Measurements from ENCODE around the gene USP46.

Gene USP46

DNA sequence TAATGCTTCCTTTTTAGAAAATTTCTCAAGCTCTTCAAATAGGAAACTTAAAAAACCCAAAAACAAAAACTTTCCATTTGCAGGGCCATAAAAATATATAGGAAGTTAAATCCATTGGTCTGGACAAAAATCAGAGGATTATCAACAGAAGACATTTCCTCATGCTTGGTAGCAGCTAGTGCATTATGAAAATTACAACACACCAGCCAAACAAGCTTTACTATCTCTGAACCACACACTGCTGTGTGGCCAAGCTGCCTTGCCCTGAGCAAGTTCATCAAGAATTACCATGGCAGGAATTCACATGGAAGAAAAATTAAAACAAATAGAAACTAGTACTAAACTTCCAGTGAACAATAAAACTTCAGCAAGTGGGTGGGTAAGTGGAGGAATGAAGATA lies 3.6 kb downstream of the USP46 start:
- no peak for DNase-seq

GRCh38 chr4:52651996-52652672 lies 7.0 kb downstream of the USP46 start:
- no peak for DNase-seq

DNA sequence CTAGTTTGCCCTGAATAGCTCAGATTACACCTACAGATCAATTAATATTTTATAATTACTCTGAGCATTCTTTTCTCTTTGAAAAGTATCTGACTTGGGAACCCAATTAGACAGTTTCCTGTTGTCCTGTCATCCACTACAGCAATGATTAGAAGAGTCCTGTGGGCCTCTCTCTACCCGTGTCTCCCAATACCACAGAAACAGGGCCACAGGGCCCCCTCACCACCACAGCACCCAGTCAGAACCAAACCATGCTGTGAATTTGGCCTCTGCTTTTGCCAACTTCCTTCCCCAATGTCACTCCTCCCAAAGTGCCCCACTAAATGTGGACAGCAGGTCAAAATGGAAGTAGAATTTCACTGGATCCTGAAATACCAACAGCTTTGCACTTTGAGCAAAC lies 10.3 kb downstream of the USP46 start:
- DNase-seq, result no peak

GRCh38 chr4:52646741-52647140 lies 12.4 kb downstream of the USP46 start:
- no peak for DNase-seq

DNA sequence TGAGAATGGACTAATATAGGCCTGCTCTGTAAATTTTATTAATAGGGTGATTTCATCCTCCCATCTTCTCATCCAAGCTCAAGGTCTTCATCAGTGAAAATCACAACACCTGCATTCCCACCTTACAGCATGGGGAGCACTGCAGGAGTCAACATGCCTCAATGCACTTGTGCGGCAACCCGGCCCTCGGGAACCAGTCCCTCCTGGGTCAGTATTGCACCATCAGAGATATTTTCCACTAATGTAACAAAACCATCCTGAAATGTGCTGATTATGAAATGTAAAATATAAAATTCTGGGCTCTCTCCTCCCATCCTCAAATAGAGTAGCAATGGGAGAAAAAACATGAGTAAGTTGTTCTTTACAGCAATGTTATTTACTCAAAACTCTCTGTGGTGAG lies 13.0 kb downstream of the USP46 start:
- DNase-seq, result no peak

GRCh38 chr4:52645300-52645699 lies 13.8 kb downstream of the USP46 start:
- no peak for DNase-seq

DNA sequence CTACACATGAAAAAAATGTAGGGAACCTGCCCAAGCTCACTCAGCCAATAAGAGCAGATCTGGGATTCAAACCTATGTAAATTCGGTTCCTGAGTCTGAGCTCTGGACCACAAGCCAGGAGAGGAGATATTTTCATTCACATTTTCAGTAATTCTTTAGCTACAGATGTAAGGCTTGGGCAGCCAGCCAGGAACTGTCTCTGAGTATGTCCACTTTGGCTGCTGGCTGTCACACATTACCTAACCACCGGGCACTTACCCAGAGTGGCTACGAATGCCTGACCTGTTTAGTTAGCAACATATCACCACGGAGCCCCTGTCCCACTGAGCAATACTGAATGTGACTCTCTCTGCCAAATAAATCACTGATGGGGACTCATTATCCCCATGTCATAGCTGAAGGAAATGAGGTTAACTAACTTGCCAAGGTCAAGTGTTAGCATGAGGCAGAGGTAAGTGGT lies 15.3 kb downstream of the USP46 start:
- DNase-seq, result peak; percentile 74

DNA sequence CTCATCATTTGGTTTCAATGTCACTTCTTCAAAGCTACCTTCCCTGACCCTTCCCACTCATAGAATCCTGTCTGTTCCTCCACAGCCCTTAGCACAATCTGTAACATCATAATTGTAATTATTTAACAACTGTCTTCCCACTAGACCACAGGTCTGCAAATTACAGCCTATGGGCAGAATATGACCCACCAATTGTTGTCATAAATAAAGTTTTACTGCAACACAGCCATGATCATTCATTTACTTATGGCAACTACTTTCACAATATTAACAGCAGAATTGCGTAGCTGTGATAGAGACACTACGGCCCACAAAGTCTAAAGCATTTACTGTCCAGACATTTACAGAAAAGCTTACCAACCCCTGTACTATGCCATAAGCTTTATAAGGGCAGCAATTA lies 15.9 kb downstream of the USP46 start:
- DNase-seq, result no peak

GRCh38 chr4:52641854-52642563 lies 17.1 kb downstream of the USP46 start:
- DNase-seq, result no peak

DNA sequence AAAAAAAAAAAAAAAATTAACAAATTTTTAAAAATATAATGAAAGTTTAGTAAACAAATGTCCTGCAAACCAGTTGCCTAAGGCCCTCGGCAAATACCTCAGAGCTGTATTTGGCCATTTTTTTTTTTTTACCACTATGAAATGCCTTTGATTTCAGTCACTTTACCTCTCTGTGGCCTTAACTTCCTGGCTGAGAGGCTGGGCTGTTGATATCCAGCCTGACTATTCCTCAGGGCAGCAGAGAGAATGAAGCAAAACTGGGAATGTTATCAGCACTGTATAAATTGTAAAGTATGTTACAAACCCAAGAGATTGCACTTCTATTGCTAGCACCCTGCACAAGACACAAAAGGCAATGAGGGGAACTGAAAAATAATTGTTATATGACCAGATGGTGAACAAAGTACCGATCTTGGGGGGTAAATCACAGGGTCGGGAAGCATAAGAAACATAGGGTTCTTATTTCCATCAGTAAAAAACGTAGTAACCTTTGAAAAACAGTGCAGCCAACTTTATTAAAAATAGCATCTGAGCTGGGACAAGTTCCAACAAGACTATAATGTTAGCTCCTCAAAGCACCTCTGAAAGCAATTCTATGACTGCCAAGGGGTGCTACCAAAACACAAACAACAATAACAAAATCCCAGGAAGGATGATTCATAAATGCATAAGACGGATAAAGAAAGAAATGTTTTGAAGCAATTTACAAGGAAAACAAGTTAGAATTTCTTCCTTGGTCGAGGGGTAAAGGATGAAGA lies 18.1 kb downstream of the USP46 start:
- no peak for DNase-seq

DNA sequence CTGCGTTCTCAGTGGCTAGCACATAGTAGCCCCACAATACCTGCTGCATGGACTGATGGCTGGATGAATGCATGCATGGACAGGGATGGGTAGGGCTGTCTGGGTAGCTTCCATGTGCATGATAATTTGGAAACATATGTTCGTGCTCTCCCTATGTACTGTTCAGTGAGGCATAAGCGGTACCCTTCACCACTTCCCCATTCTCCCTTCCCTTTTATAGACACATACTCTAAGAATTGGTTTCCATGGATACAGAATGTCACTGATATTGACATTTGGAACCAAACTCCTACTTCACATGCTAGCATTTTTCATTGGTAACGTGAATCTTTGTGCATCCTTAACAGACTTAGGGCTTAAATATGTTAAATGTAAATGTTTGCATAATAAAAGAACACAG lies 20.4 kb downstream of the USP46 start:
- no peak for DNase-seq

GRCh38 chr4:52637116-52637515 lies 22.0 kb downstream of the USP46 start:
- no peak for DNase-seq

DNA sequence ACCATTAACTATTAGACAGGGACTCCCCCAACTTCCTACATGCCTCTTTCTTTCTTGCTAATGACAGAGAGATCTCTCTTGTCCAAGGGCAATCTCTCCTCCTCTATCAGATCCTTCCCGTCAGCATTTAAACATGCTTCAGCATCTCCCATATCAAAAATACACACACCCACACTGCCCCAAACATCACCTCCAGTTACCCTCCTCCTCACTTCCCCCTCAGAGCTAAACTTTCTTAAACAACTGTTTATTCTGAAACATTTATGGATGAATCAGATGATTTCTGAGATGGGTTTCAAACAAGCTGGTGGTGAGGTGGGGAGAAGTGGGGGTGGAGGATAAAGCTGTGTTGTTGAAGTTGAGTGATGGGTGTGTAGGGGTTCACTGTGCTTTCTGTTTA lies 23.5 kb downstream of the USP46 start:
- DNase-seq, result no peak

DNA sequence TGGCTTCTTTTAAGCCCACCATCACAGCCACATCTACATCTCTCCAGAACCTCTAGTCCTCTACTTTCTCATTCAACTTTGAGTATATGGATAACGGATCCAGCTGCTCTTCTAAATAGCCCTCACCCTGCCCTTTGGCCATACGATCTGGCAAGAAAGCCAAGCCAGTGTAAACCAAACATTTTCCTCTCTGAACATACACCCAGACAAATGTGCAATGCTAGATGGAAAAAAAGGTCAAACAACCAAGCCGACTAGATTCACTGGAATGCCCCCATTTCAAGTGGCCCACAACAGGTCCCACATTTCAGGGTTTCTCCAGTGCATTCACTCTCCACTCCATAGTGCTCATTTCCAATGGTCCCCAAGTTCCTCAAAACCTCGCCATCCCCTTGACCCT lies 24.0 kb downstream of the USP46 start:
- no peak for DNase-seq

- no peak for DNase-seq
These were observed 25.3 kb downstream of the USP46 start for GRCh38 chr4:52633846-52634245.

DNA sequence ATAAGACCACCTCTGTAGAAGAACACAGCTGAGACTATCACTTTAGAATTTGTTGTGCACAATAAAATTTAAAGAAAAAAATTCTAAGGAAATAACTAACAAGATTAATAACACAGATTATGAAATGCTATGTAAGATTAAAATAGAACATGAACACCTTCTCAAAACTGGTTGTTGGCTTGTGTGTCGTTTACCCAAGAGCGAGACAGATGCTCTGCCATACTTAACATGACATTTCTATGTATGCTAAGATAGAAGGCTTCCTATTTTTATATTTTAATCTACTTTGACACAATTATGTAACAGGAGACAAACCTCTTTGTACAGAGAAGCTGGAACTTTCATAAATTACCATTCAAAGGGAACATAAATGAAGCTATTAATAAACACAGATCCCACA lies 30.1 kb downstream of the USP46 start:
- no peak for DNase-seq

DNA sequence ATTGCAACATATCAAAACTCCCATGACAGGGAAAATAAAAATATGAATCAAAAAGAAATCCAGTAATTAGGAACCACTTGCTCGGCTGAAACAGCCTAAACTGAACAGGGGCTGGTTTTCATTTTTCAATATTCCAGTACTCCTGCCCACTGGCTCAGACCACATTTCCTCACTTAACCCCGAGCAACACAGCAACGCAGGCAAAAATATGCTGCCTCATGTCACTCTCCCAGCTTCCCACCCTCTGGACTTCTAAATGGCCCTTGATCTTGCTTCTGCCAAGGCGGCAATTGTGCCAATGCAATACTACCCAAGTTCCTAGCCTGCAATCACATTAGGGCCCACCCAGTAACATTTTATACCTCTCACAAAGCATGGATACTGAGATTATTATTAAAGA lies 30.6 kb downstream of the USP46 start:
- no peak for DNase-seq

GRCh38 chr4:52627876-52628275 lies 31.2 kb downstream of the USP46 start:
- no peak for DNase-seq

DNA sequence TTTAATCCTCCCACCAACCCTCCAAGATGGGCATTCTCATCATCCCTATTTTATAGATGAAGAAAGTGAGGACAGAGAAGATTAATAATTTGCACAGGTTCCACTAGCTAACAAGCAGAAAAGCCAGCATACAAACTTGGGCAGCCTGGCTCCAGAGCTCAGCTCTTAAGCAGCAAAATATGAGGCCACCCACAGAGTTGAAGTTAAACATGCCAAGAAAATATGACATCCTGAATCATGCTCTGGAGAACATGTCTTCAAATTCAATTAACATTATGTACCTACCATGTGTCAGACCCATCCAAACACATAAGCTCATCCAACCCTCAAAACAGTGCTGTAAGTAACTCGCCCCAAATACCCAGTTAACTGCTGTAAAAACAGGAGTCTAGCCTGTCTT lies 33.9 kb downstream of the USP46 start:
- no peak for DNase-seq

- DNase-seq, result no peak
These were observed 36.5 kb downstream of the USP46 start for GRCh38 chr4:52622564-52622963.

DNA sequence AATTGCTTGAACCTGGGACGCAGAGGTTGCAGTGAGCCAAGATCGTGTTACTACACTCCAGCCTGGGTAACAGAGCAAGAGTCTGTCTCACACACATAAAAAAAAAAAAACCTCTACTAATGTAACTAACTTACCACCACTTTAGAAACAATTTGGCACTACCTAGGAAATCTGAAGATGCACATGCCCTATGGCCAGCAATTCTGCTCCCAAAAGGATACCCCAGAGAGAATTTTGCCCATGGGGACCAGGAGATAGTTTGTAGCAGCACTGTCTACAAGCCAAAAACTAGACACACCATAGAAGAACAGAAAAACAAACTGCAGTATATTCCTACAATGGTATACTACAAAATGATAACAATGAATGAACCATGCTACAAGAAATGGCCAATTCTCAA lies 37.5 kb downstream of the USP46 start:
- DNase-seq, result no peak

DNA sequence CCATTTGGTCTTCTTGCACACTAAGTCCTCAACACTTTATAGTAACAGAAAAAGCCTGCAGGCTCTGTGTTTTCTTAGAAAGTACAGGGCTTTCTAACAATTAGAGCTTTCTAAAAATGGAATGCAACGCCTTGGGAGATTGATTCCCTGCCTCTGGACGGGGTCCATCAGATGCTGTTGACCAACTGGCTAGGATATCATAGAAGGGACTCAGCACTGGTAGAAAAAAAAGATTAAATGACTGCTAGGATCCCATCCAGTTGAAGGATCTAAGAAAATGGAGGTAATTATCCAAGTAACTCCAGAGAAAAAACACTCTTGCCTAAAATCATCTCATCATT lies 39.5 kb downstream of the USP46 start:
- DNase-seq, result no peak

DNA sequence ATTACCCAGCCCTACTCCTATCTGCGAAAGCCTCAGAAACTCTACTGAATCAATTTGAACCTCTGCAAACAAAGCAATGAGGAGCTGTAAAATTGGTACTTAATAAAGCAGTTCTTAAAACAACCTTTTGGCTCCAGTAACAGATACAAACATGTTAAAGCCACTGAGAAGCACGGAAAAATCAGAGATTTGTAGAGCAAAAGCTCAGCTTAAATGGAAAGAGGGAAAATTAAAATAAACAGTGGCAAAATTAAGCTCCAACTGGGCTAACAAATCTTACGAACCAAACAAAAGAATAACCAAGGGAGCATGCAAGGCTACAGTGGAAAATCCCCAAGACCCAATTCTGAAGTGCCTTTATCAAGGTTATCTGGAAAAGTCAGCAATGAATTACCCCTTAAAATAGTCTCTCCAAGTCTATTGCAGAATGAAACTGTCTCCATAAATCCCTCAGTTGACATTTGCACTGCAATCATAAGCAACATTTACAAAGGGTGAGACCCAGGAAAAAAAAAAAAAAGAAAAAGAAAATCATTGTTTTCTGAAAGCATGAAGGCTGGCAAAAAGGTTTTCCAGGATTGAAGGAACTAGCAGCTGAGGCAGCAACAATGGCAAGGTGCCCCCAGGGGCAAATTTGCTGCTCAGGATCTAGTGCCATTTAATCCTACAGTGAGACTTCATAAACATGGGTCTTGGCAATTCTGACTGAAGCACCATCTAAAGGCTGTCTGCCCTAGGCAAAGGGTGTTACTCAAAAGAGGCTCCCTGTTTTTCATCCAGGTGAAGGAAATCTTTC lies 40.1 kb downstream of the USP46 start:
- no peak for DNase-seq

All from right hindlimb (tissue), 1 donor.